H9 (cell line): ENCODE measurements around the gene KIAA0513. TPM values are rescaled to one million over a fixed set of nuclear protein-coding genes. Genes with fewer than 3 reads are reported as not detected.

ENCODE experiments used
- DNase-seq: peaks from one replicate; pipeline ENCODE4 v3.0.0-alpha.2; 2017
- H2AFZ ChIP-seq: one replicate; pipeline ENCODE4 v1.6.1; 2013; ENCODE audit warnings: mild to moderate bottlenecking, low read length, control low read depth, moderate library complexity
- H2AK5ac ChIP-seq: 2 replicates; pipeline ENCODE4 v1.6.1; 2013; ENCODE audit warnings: low read length, control low read depth, mixed read lengths; ENCODE audit not compliant: insufficient read length
- H2BK120ac ChIP-seq: one replicate; pipeline ENCODE4 v1.6.1; 2013; ENCODE audit warnings: low read depth, mild to moderate bottlenecking, low read length, control low read depth, inconsistent platforms; ENCODE audit not compliant: poor library complexity, severe bottlenecking
- H2BK12ac ChIP-seq: 2 replicates; pipeline ENCODE4 v1.6.1; 2013; ENCODE audit warnings: low read length, control low read depth, mixed read lengths, low read depth; ENCODE audit not compliant: insufficient read length
- H2BK15ac ChIP-seq: 2 replicates; pipeline ENCODE4 v1.6.1; 2013; ENCODE audit warnings: low read depth, low read length, control low read depth
- H2BK20ac ChIP-seq: one replicate; pipeline ENCODE4 v1.6.1; 2013; ENCODE audit warnings: low read depth, mild to moderate bottlenecking, low read length, control low read depth, inconsistent platforms; ENCODE audit not compliant: poor library complexity, severe bottlenecking
- H2BK5ac ChIP-seq: 2 replicates; pipeline ENCODE4 v1.6.1; 2013; ENCODE audit warnings: low read length, control low read depth, mixed read lengths; ENCODE audit not compliant: insufficient read length
- H3K14ac ChIP-seq: 2 replicates; pipeline ENCODE4 v1.6.1; 2013; ENCODE audit warnings: low read length, control low read depth; ENCODE audit not compliant: insufficient read depth
- H3K18ac ChIP-seq: 2 replicates; pipeline ENCODE4 v1.6.1; 2013; ENCODE audit warnings: low read depth, mild to moderate bottlenecking, mixed read lengths, low read length, control low read depth; ENCODE audit not compliant: insufficient read length
- H3K23ac ChIP-seq: 2 replicates; pipeline ENCODE4 v1.6.1; 2013; ENCODE audit warnings: low read length, control low read depth, mixed read lengths, low read depth; ENCODE audit not compliant: insufficient read length
- H3K23me2 ChIP-seq: 2 replicates; pipeline ENCODE4 v1.6.1; 2013; ENCODE audit warnings: low read depth, mild to moderate bottlenecking, mixed read lengths, low read length, control low read depth; ENCODE audit not compliant: insufficient read length, poor library complexity, severe bottlenecking
- H3K27ac ChIP-seq: 2 replicates; pipeline ENCODE4 v1.5.1; 2013; ENCODE audit warnings: low read length, control low read depth, mixed read lengths, low read depth; ENCODE audit not compliant: insufficient read length
- H3K27me3 ChIP-seq: 2 replicates; pipeline ENCODE4 v1.6.1; 2013; ENCODE audit warnings: low read length, control low read depth, inconsistent platforms; ENCODE audit not compliant: insufficient read depth
- H3K4ac ChIP-seq: 2 replicates; pipeline ENCODE4 v1.6.1; 2013; ENCODE audit warnings: low read depth, mild to moderate bottlenecking, control low read depth, inconsistent platforms, low read length, moderate library complexity
- H3K4me1 ChIP-seq: 2 replicates; pipeline ENCODE4 v1.6.1; 2013; ENCODE audit warnings: low read length, control low read depth, inconsistent platforms; ENCODE audit not compliant: insufficient read depth
- H3K4me2 ChIP-seq: 2 replicates; pipeline ENCODE4 v1.6.1; 2013; ENCODE audit warnings: low read length, control low read depth, mixed read lengths; ENCODE audit not compliant: insufficient read length, insufficient read depth
- H3K56ac ChIP-seq: 2 replicates; pipeline ENCODE4 v1.6.1; 2013; ENCODE audit warnings: low read depth, mild to moderate bottlenecking, mixed read lengths, low read length, control low read depth; ENCODE audit not compliant: insufficient read length
- H3K79me1 ChIP-seq: 2 replicates; pipeline ENCODE4 v1.6.1; 2013; ENCODE audit warnings: low read depth, mild to moderate bottlenecking, moderate library complexity, low read length, control low read depth, inconsistent platforms; ENCODE audit not compliant: insufficient read depth, poor library complexity, severe bottlenecking
- H3K79me2 ChIP-seq: 2 replicates; pipeline ENCODE4 v1.6.1; 2013; ENCODE audit warnings: low read length, control low read depth, inconsistent platforms; ENCODE audit not compliant: insufficient read depth
- H3K9ac ChIP-seq: 2 replicates; pipeline ENCODE4 v1.6.1; 2013; ENCODE audit warnings: low read length, control low read depth, mixed read lengths; ENCODE audit not compliant: insufficient read length; ENCODE audit errors: extremely low read depth
- H3K9me3 ChIP-seq: one replicate; pipeline ENCODE4 v1.6.1; 2013; ENCODE audit warnings: low read depth, low read length, inconsistent platforms; ENCODE audit not compliant: control insufficient read depth
- H3T11ph ChIP-seq: one replicate; pipeline ENCODE4 v1.6.1; 2013; ENCODE audit warnings: mild to moderate bottlenecking, low read length, control low read depth, inconsistent platforms
- H4K20me1 ChIP-seq: one replicate; pipeline ENCODE4 v1.6.1; 2013; ENCODE audit not compliant: control insufficient read depth, insufficient read length, insufficient read depth
- H4K5ac ChIP-seq: 2 replicates; pipeline ENCODE4 v1.6.1; 2013; ENCODE audit warnings: low read depth, mild to moderate bottlenecking, mixed read lengths, low read length, control low read depth; ENCODE audit not compliant: insufficient read length
- H4K8ac ChIP-seq: replicated peaks from 2 replicates; pipeline ENCODE4 v1.6.1; 2013; ENCODE audit warnings: low read length, control low read depth, mixed read lengths, low read depth; ENCODE audit not compliant: insufficient read length
- H4K91ac ChIP-seq: 2 replicates; pipeline ENCODE4 v1.6.1; 2013; ENCODE audit warnings: low read depth, mild to moderate bottlenecking, moderate library complexity, mixed read lengths, low read length, control low read depth; ENCODE audit not compliant: insufficient read length
- H3K27ac Mint-ChIP-seq, 3 experiments: 2 replicates in 2 of 3; 3 replicates in 1 of 3; pipeline ENCODE4 v1.8.0; 2020 to 2021; ENCODE audit warnings: mixed read lengths in 3 of 3, mild to moderate bottlenecking in 1 of 3, moderate library complexity in 1 of 3
- H3K27me3 Mint-ChIP-seq: 2 replicates; pipeline ENCODE4 v1.8.0; 2021; ENCODE audit warnings: low read depth, mild to moderate bottlenecking, moderate library complexity, mixed read lengths
- H3K36me3 Mint-ChIP-seq, 3 experiments: 2 replicates in 2 of 3; 3 replicates in 1 of 3; pipeline ENCODE4 v1.8.0; 2020 to 2021; ENCODE audit warnings: low read depth in 3 of 3, mixed read lengths in 3 of 3; ENCODE audit not compliant: insufficient read depth in 1 of 3
- H3K4me1 Mint-ChIP-seq, 2 experiments: 2 replicates each; pipeline ENCODE4 v1.8.0; 2020; ENCODE audit warnings: mixed read lengths in 2 of 2
- H3K4me3 Mint-ChIP-seq, 2 experiments: 2 replicates in 1 of 2; 3 replicates in 1 of 2; pipeline ENCODE4 v1.8.0; 2020 to 2021; ENCODE audit warnings: mild to moderate bottlenecking in 2 of 2, mixed read lengths in 2 of 2, moderate library complexity in 1 of 2
- H3K9me3 Mint-ChIP-seq, 2 experiments: 2 replicates in 1 of 2; 3 replicates in 1 of 2; pipeline ENCODE4 v1.8.0; 2020; ENCODE audit warnings: mild to moderate bottlenecking in 2 of 2, mixed read lengths in 2 of 2, moderate library complexity in 1 of 2
- WGBS: extraction: QIAGEN DNeasy Blood & Tissue Kit; methylation state at CpG from one replicate; pipeline ENCODE4 v1.1.7; 2013; ENCODE audit warnings: missing lambda C conversion rate, low lambda C conversion rate, mixed read lengths; ENCODE audit not compliant: insufficient read length; ENCODE audit errors: extremely low coverage; 5-methylcytosine and 5-hydroxymethylcytosine counted together
- total RNA-seq: library from RNA; stranded (reverse); gene quantifications from 2 replicates; pipeline ENCODE4 v1.2.1, GENCODE V29; 2021
- TF ChIP-seq, protein P1 (sequence below): fragments of 200-600 bp; sonication (generic); conservative IDR thresholded peaks from 3 replicates; pipeline ENCODE4 v1.8.0; 2021; ENCODE audit warnings: antibody characterized with exemption, mild to moderate bottlenecking

The KIAA0513 gene
- total RNA-seq, 1 experiment from 2014 or later, result 4.7 TPM

DNA sequence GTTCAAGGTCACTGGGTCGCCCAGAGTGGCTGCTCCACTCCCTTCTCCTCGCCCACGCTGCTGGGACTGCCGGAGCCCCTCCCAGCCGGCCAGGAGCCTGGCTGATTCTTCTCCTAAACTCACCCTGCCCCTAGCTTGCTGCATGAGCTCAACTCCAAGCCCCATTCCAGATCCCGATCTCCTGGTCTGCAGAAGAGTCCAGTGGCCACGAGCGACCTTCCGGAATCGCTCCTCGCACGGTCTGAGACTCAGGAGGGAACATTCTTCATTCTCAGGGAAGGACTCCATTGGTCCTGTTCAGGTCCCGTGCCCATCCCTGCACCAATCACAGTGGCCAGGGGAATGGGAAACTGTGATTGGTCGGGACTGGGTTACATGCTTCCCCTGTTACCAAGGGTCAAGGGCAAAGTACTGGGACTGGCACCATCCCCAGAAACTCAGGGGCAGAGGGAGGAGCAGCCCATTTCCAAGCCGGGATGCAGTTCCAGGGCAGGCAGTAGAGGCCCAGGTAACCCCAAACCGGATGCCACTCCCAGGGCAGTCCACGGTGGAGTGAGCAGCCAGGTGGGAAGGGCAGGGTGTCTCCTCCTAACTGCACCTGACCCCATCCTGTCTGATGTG is 109.2 kb downstream of the KIAA0513 start:
- Histone ChIP-seq H3K56ac (no peak overlapping the region), H2AFZ (no peak overlapping the region), H2BK120ac (no peak overlapping the region), H3K14ac (no peak overlapping the region), H2BK15ac (no peak overlapping the region), H4K5ac (no peak overlapping the region), H4K20me1 (no peaks in the 10 kb centered on the region), H2BK12ac (no peak overlapping the region), H3K18ac (no peak overlapping the region), H3K79me1 (no peaks in the 10 kb centered on the region), H3K9me3 (no peaks in the 10 kb centered on the region), H3K4ac (no peak overlapping the region), H4K8ac (no peak overlapping the region), H3K4me1 (no peaks in the 10 kb centered on the region), H3T11ph (no peak overlapping the region), H3K23me2 (no peaks in the 10 kb centered on the region), H3K79me2 (no peaks in the 10 kb centered on the region), H3K4me2 (no peak overlapping the region), H3K27me3 (no peaks in the 10 kb centered on the region), H2AK5ac (no peak overlapping the region), H4K91ac (no peak overlapping the region), H3K23ac (no peak overlapping the region), H3K9ac (no peak overlapping the region), H2BK20ac (no peak overlapping the region), H3K27ac (no peak overlapping the region), H2BK5ac (no peak overlapping the region)
- TF ChIP-seq, protein P1, sequence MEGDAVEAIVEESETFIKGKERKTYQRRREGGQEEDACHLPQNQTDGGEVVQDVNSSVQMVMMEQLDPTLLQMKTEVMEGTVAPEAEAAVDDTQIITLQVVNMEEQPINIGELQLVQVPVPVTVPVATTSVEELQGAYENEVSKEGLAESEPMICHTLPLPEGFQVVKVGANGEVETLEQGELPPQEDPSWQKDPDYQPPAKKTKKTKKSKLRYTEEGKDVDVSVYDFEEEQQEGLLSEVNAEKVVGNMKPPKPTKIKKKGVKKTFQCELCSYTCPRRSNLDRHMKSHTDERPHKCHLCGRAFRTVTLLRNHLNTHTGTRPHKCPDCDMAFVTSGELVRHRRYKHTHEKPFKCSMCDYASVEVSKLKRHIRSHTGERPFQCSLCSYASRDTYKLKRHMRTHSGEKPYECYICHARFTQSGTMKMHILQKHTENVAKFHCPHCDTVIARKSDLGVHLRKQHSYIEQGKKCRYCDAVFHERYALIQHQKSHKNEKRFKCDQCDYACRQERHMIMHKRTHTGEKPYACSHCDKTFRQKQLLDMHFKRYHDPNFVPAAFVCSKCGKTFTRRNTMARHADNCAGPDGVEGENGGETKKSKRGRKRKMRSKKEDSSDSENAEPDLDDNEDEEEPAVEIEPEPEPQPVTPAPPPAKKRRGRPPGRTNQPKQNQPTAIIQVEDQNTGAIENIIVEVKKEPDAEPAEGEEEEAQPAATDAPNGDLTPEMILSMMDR, result no peak
- DNase-seq, result no peak
- Mint-ChIP-seq H3K4me1 (peaks cover 4 to 17% of the 10 kb centered on the region in 2 experiments), H3K27me3 (peaks cover 20% of the 10 kb centered on the region), H3K27ac (peak overlapping the region in 2 of 3 experiments; percentile 71 to 88; a peak in 2 of 7 replicates), H3K9me3 (peaks cover 0 to 3% of the 10 kb centered on the region in 2 experiments; a peak in 2 of 5 replicates), H3K36me3 (no peaks in the 10 kb centered on the region), H3K4me3 (peak overlapping the region; percentile 42 to 54; a peak in 3 of 5 replicates)
- WGBS, result no CpG with 5 or more reads among the region's 17 CpGs
